H1 (cell line): Measurements from ENCODE around the gene ADCY5. TPM values are rescaled to one million over a fixed set of nuclear protein-coding genes. Genes with fewer than 3 reads are reported as not detected.

ENCODE experiments used
- CTCF ChIA-PET: fragments of 300-600 bp; sonication (Branson Sonifier 250); formaldehyde crosslinking; loops from one replicate; lab custom pipeline; 2021; ENCODE audit not compliant: partially characterized antibody; lab: Charles Lee
- POLR2A ChIA-PET: fragments of 300-600 bp; sonication (Branson Sonifier 250); formaldehyde crosslinking; loops from one replicate; lab custom pipeline; 2021; ENCODE audit warnings: inconsistent platforms; ENCODE audit not compliant: partially characterized antibody; lab: Charles Lee
- DNase-seq, 2 experiments: peaks; one replicate each; pipeline versions ENCODE4 v3.0.0 to v3.0.0-alpha.2; 2010 to 2022; ENCODE audit warnings: low spot score in 2 of 2, low read depth in 1 of 2, mixed read lengths in 1 of 2
- FAIRE-seq: peaks from 2 replicates; lab custom pipeline; 2011; peaks lifted over from hg19 to GRCh38; lab: Jason Lieb, UNC
- H2AFZ ChIP-seq: 2 replicates; pipeline ENCODE4 v1.8.1; 2012; ENCODE audit warnings: low read length, inconsistent platforms
- H2AK5ac ChIP-seq: 2 replicates; pipeline ENCODE4 v1.6.1; 2013; ENCODE audit warnings: low read depth, low read length
- H2BK120ac ChIP-seq: replicated peaks from 2 replicates; pipeline ENCODE3; 2013; ENCODE audit warnings: low read depth, low read length, inconsistent platforms
- H2BK12ac ChIP-seq: 2 replicates; pipeline ENCODE4 v1.6.1; 2013; ENCODE audit warnings: low read depth, low read length
- H2BK15ac ChIP-seq: 2 replicates; pipeline ENCODE4 v1.6.1; 2013; ENCODE audit warnings: low read length
- H2BK20ac ChIP-seq: 2 replicates; pipeline ENCODE4 v1.6.1; 2013; ENCODE audit warnings: low read length
- H2BK5ac ChIP-seq: 2 replicates; pipeline ENCODE4 v1.6.1; 2013; ENCODE audit warnings: low read depth, low read length
- H3K14ac ChIP-seq: 2 replicates; pipeline ENCODE4 v1.6.1; 2013; ENCODE audit warnings: inconsistent platforms; ENCODE audit not compliant: insufficient read length
- H3K18ac ChIP-seq: 2 replicates; pipeline ENCODE4 v1.6.1; 2013; ENCODE audit warnings: low read length; ENCODE audit errors: extremely low read depth
- H3K23ac ChIP-seq: 2 replicates; pipeline ENCODE4 v1.6.1; 2013; ENCODE audit warnings: inconsistent platforms; ENCODE audit not compliant: insufficient read length
- H3K23me2 ChIP-seq: 2 replicates; pipeline ENCODE4 v1.6.1; 2013; ENCODE audit warnings: low read depth, low read length
- H3K27ac ChIP-seq: 2 replicates; pipeline ENCODE4 v1.6.1; 2011; ENCODE audit warnings: low read depth, low read length, inconsistent platforms
- H3K27me3 ChIP-seq, 4 experiments: replicated peaks in 1 of 4; 1 replicate in 1 of 4; 2 replicates in 3 of 4; pipeline versions ENCODE4 v1.6.1 to v1.8.1; 2011 to 2013; ENCODE audit warnings: low read length in 3 of 4, mild to moderate bottlenecking in 3 of 4, inconsistent platforms in 2 of 4, mixed read lengths in 2 of 4, moderate library complexity in 1 of 4; ENCODE audit not compliant: control insufficient read depth in 3 of 4, insufficient read depth in 3 of 4; ENCODE audit errors: extremely low read depth in 1 of 4
- H3K36me3 ChIP-seq, 4 experiments: 2 replicates each; pipeline versions ENCODE4 v1.6.1 to v1.8.1; 2011 to 2013; ENCODE audit warnings: mild to moderate bottlenecking in 4 of 4, low read length in 3 of 4, moderate library complexity in 2 of 4, control low read depth in 1 of 4, inconsistent platforms in 1 of 4; ENCODE audit not compliant: insufficient read depth in 4 of 4, control insufficient read depth in 2 of 4
- H3K4ac ChIP-seq: replicated peaks from 2 replicates; pipeline ENCODE3; 2013; ENCODE audit warnings: low read length, low read depth, mixed read lengths, inconsistent platforms; ENCODE audit not compliant: insufficient read length
- H3K4me1 ChIP-seq, 4 experiments: replicated peaks in 1 of 4; 1 replicate in 1 of 4; 2 replicates in 3 of 4; pipeline versions ENCODE4 v1.6.1 to v1.8.1; 2011 to 2013; ENCODE audit warnings: low read length in 3 of 4, inconsistent platforms in 2 of 4, mixed read lengths in 1 of 4; ENCODE audit not compliant: insufficient read depth in 4 of 4, control insufficient read depth in 3 of 4
- H3K4me2 ChIP-seq, 2 experiments: 2 replicates each; pipeline versions ENCODE4 v1.6.1 to v1.8.1; 2011 to 2013; ENCODE audit warnings: low read depth in 2 of 2, low read length in 2 of 2, control low read depth in 1 of 2, inconsistent platforms in 1 of 2, mild to moderate bottlenecking in 1 of 2; ENCODE audit not compliant: insufficient read depth in 1 of 2
- H3K4me3 ChIP-seq, 4 experiments: fragments of 200-600, 300-600 bp in 1 of 4; sonication (generic), shearing (Covaris generic), sonication (Bioruptor Twin) in 1 of 4; 2 replicates each; pipeline versions ENCODE4 v1.5.1 to v1.8.1; 2011 to 2016; ENCODE audit warnings: low read length in 4 of 4, low read depth in 3 of 4, control low read depth in 2 of 4, inconsistent platforms in 2 of 4, mild to moderate bottlenecking in 2 of 4, mixed read lengths in 1 of 4, moderate library complexity in 1 of 4; ENCODE audit not compliant: insufficient read depth in 2 of 4; ENCODE audit errors: extremely low read depth in 1 of 4
- H3K56ac ChIP-seq: replicated peaks from 2 replicates; pipeline ENCODE3; 2013; ENCODE audit warnings: low read depth, mild to moderate bottlenecking, mixed read lengths, low read length, inconsistent platforms; ENCODE audit not compliant: insufficient read length
- H3K79me1 ChIP-seq: 2 replicates; pipeline ENCODE4 v1.6.1; 2013; ENCODE audit warnings: low read depth, low read length, control low read depth
- H3K79me2 ChIP-seq, 2 experiments: 2 replicates each; pipeline versions ENCODE4 v1.6.1 to v1.8.1; 2012 to 2013; ENCODE audit warnings: low read length in 2 of 2, mild to moderate bottlenecking in 2 of 2, inconsistent platforms in 1 of 2; ENCODE audit not compliant: insufficient read depth in 2 of 2, control insufficient read depth in 1 of 2
- H3K9ac ChIP-seq, 4 experiments: replicated peaks in 1 of 4; 1 replicate in 1 of 4; 2 replicates in 3 of 4; pipeline versions ENCODE4 v1.6.1 to v1.8.1; 2011 to 2013; ENCODE audit warnings: low read depth in 3 of 4, low read length in 3 of 4, control low read depth in 2 of 4, mild to moderate bottlenecking in 2 of 4, moderate library complexity in 2 of 4, inconsistent platforms in 1 of 4; ENCODE audit errors: extremely low read depth in 1 of 4
- H3K9me3 ChIP-seq, 2 experiments: 2 replicates each; pipeline versions ENCODE4 v1.6.1 to v1.8.1; 2012 to 2013; ENCODE audit warnings: mild to moderate bottlenecking in 2 of 2, moderate library complexity in 2 of 2, control low read depth in 1 of 2, inconsistent platforms in 1 of 2, low read depth in 1 of 2, low read length in 1 of 2, mixed read lengths in 1 of 2; ENCODE audit not compliant: insufficient read depth in 2 of 2
- H4K20me1 ChIP-seq, 2 experiments: replicated peaks in 1 of 2; 2 replicates each; pipeline versions ENCODE3 to v1.8.1; 2011 to 2013; ENCODE audit warnings: inconsistent platforms in 2 of 2, low read length in 2 of 2, mild to moderate bottlenecking in 1 of 2; ENCODE audit not compliant: insufficient read depth in 2 of 2, control insufficient read depth in 1 of 2
- H4K5ac ChIP-seq: 2 replicates; pipeline ENCODE4 v1.6.1; 2013; ENCODE audit warnings: low read length, low read depth, mixed read lengths, inconsistent platforms; ENCODE audit not compliant: insufficient read length
- H4K8ac ChIP-seq: 2 replicates; pipeline ENCODE4 v1.8.0; 2013; ENCODE audit warnings: mild to moderate bottlenecking, moderate library complexity, low read length, inconsistent platforms; ENCODE audit not compliant: insufficient read depth; ENCODE audit errors: extremely low read depth
- H4K91ac ChIP-seq: replicated peaks from 2 replicates; pipeline ENCODE3; 2013; ENCODE audit warnings: low read length, mixed read lengths, inconsistent platforms; ENCODE audit not compliant: insufficient read length
- ASH2L ChIP-seq: fragments of 200-600, 300-600 bp; sonication (generic); IDR thresholded peaks from one replicate; pipeline ENCODE4 v1.7.1; 2017; ENCODE audit warnings: low read length
- CEBPB ChIP-seq: IDR thresholded peaks from 2 replicates; pipeline ENCODE4 v1.6.1; 2012; ENCODE audit warnings: low read depth, low read length
- GTF2F1 ChIP-seq: IDR thresholded peaks from 2 replicates; pipeline ENCODE4 v1.6.1; 2012; ENCODE audit warnings: low read depth, low read length, improper control_type of control experiment, borderline replicate concordance
- JUND ChIP-seq: IDR thresholded peaks from 2 replicates; pipeline ENCODE4 v1.6.1; 2011; ENCODE audit warnings: mild to moderate bottlenecking, improper control_type of control experiment, low read length
- POLR2AphosphoS5 ChIP-seq: IDR thresholded peaks from 2 replicates; pipeline ENCODE4 v1.6.1; 2011; ENCODE audit warnings: low read depth, low read length
- RXRA ChIP-seq: IDR thresholded peaks from 2 replicates; pipeline ENCODE4 v1.6.1; 2011; ENCODE audit warnings: low read depth, mild to moderate bottlenecking, low read length, moderate library complexity; ENCODE audit not compliant: insufficient read depth
- WGBS, 2 experiments: shearing (Covaris generic) in 1 of 2; methylation state at CpG; one replicate each; pipeline versions ENCODE4 v1.1.6 to v1.1.7; 2013 to 2015; ENCODE audit warnings: low lambda C conversion rate in 2 of 2, mixed read lengths in 2 of 2, inconsistent platforms in 1 of 2, low coverage in 1 of 2, missing lambda C conversion rate in 1 of 2; ENCODE audit not compliant: insufficient replicate concordance in 2 of 2, insufficient coverage in 1 of 2, insufficient read length in 1 of 2; ENCODE audit errors: extremely low coverage in 1 of 2, missing lambda C conversion rate in 1 of 2; 5-methylcytosine and 5-hydroxymethylcytosine counted together
- polyA plus RNA-seq, 7 experiments: library from polyadenylated mRNA; depleted of rRNA in 3 of 7; stranded (reverse) in 5 of 7; unstranded in 2 of 7; fragments of >200 nt in 5 of 7; fragments of 200-250 nt in 2 of 7; gene quantifications; 1 replicate in 5 of 7; 2 replicates in 1 of 7; 4 replicates in 1 of 7; pipeline versions ENCODE4 v1.2.1 to v1.2.3, GENCODE V29; 2011 to 2013; ENCODE audit warnings: missing spikeins in 2 of 7, mixed read lengths in 2 of 7
- total RNA-seq: library from RNA; stranded (reverse); fragmentation: NEBNext Ultra II Directional; extraction: Animal tissue kit (Norgen Biotek cat#: 25700); gene quantifications from 2 replicates; pipeline ENCODE4 v1.2.1, GENCODE V29; 2021
- TF ChIP-seq, protein P1 (sequence below), 3 experiments: IDR thresholded peaks; 1 replicate in 2 of 3; 2 replicates in 1 of 3; pipeline versions ENCODE4 v1.5.1 to v1.6.1; 2011; ENCODE audit warnings: low read length in 3 of 3, mild to moderate bottlenecking in 3 of 3, inconsistent platforms in 2 of 3, low read depth in 1 of 3, moderate library complexity in 1 of 3; ENCODE audit not compliant: insufficient read depth in 1 of 3; ENCODE audit errors: control extremely low read depth in 1 of 3

Gene ADCY5
- total and polyA plus RNA-seq, 2 of the 8 experiments (the other 6 are each of a cell fraction or from before 2014, with no cell fraction given), result 18.9 to 40.8 TPM

DNA sequence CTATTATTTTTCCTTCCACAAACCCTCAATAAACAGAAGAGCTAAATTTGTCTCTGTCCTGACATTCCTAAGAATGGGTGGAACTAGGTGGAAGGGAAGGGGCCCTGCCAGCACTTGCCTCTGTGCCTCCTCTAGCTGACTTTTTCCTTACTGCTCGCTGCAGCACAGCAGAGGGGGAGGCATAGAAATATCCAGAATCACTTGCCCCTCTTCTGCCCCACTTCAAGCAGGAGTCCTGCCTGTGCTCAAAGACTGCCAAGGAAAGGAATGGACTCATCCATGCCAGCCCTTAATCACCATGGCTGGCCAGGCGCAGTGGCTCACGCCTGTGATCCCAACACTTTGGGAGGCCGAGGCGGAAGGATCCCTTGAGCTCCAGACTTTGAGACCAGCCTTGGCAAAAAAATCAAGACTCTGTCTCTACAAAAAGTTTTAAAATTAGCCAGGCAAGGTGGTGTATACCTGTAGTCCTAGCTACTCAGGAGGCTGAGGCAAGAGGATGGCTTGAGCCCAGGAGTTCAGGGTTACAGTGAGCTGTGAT is 51.8 kb downstream of the ADCY5 start:
- H3K4me3 ChIP-seq, result no peak overlapping the region
- H2BK15ac ChIP-seq, result no peak overlapping the region
- H2BK120ac ChIP-seq, result no peak overlapping the region
- H3K27ac ChIP-seq, result no peak overlapping the region
- H4K91ac ChIP-seq, result no peak overlapping the region
- H3K9me3 ChIP-seq, result no peaks in the 10 kb centered on the region
- H2BK12ac ChIP-seq, result no peak overlapping the region
- H4K5ac ChIP-seq, result no peak overlapping the region
- DNase-seq (no peak), FAIRE-seq (no peak)
- H3K4me1 ChIP-seq, result no peaks in the 10 kb centered on the region
- H3K4me2 ChIP-seq, result no peak overlapping the region
- H3K56ac ChIP-seq, result no peak overlapping the region
- H3K4ac ChIP-seq, result no peak overlapping the region
- no peak overlapping the region for H3K9ac ChIP-seq
- H2AFZ ChIP-seq, result no peak overlapping the region
- H3K18ac ChIP-seq, result no peak overlapping the region
- H3K14ac ChIP-seq, result no peak overlapping the region
- no peak overlapping the region for H2BK5ac ChIP-seq
- H3K23me2 ChIP-seq, result no peaks in the 10 kb centered on the region
- 88% methylated on average over 5 of the region's 5 CpGs; no CpG with 5 or more reads in 1 of the 2 experiments for WGBS, 2 experiments
- TF ChIP-seq, protein P1, sequence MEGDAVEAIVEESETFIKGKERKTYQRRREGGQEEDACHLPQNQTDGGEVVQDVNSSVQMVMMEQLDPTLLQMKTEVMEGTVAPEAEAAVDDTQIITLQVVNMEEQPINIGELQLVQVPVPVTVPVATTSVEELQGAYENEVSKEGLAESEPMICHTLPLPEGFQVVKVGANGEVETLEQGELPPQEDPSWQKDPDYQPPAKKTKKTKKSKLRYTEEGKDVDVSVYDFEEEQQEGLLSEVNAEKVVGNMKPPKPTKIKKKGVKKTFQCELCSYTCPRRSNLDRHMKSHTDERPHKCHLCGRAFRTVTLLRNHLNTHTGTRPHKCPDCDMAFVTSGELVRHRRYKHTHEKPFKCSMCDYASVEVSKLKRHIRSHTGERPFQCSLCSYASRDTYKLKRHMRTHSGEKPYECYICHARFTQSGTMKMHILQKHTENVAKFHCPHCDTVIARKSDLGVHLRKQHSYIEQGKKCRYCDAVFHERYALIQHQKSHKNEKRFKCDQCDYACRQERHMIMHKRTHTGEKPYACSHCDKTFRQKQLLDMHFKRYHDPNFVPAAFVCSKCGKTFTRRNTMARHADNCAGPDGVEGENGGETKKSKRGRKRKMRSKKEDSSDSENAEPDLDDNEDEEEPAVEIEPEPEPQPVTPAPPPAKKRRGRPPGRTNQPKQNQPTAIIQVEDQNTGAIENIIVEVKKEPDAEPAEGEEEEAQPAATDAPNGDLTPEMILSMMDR (IDR thresholded peaks at IDR 0.05; ENCODE audit: control extremely low read depth in 1 of 3, insufficient read depth in 1 of 3, low read depth in 1 of 3, low read length in 3 of 3), result no peak
- TF ChIP-seq RXRA (no peak), ASH2L (no peak), GTF2F1 (no peak), CEBPB (no peak), POLR2AphosphoS5 (no peak), JUND (no peak)
- peaks cover 0 to 1% of the 10 kb centered on the region in 2 experiments for H4K20me1 ChIP-seq
- no peak overlapping the region for H3K23ac ChIP-seq
- no peaks in the 10 kb centered on the region for H3K36me3 ChIP-seq
- ChIA-PET POLR2A (interaction anchor here (0.6 to 1.3 kb wide), 3 partner anchors 11 to 55 kb away, joined by 3 to 5 read pairs (median 3); no protein-coding TSS in a partner anchor), CTCF (interaction anchor here (0.5 to 2.5 kb wide), 11 partner anchors 12 to 105 kb away, joined by 3 to 12 read pairs (median 5); partner anchors contain the start of gene ADCY5)
- no peaks in the 10 kb centered on the region for H3K79me2 ChIP-seq
- no peak overlapping the region for H4K8ac ChIP-seq
- H3K27me3 ChIP-seq, result no peaks in the 10 kb centered on the region
- no peak overlapping the region for H2AK5ac ChIP-seq
- no peaks in the 10 kb centered on the region for H3K79me1 ChIP-seq
- H2BK20ac ChIP-seq, result no peak overlapping the region
